ENCODE measurements around the gene MTCH2.
"Not testable (repeated sequence)": the region's sequence is repeated elsewhere in the genome, so short reads cannot be mapped to it uniquely, and the experiment has no call there.

The MTCH2 gene

DNA sequence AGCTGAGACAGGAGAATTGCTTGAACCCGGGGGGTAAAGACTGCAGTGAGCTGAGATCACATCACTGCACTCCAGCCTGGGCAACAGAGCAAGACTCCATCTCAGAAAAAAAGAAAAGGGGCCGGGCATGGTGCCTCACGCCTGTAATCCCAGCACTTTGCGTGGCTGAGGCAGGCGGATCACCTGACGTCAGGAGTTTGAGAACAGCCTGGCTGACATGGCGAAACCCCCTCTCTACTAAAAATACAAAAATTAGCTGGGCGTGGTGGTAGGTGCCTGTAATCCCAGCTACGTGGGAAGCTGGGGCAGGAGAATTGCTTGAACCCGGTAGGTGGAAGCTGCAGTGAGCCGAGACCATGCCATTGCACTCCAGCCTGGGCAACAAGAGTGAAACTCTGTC, 6.0 kb downstream of the MTCH2 start:
- ATAC-seq, DNase-seq: not testable (repeated sequence)

DNA sequence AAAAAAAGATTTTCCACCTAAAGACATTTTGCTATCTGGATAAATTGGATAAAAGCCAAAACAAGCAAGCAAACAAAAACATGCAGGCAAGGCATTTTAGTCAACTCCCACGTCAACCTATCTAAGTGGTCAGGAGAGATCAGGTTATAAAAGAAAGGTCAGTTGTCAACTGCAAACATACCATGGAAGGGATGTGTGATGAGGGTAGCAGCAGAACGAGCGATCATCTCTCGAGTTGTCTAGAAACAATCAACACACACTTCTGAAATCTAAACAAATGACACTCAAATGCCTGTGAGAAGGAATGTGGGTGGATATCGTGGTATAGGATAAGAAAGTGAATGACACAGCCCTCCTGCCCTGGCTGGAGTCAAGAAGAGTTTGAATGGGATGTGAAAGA, 10.9 kb downstream of the MTCH2 start:
- ATAC-seq (no peak), DNase-seq (no peak)

DNA sequence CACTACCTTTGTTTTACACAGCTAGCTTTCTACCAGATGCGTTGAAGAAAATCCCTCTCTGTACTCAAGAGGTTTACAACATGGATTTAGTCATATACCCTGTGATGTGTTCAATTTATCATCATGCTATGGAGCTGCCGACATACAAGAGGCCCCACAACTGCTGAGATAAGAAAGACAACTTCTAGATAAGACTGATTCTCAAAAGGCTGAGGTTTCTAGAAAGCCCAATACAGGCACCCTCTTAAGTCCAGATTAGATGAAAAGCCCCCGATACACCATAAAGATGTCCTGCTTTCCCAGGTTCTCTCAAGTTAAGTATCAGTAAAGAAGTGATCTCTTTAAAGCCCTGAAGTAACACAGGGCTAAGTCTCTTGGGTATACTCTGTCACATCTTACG, 14.3 kb downstream of the MTCH2 start:
- ATAC-seq (no peak), DNase-seq (no peak)

DNA sequence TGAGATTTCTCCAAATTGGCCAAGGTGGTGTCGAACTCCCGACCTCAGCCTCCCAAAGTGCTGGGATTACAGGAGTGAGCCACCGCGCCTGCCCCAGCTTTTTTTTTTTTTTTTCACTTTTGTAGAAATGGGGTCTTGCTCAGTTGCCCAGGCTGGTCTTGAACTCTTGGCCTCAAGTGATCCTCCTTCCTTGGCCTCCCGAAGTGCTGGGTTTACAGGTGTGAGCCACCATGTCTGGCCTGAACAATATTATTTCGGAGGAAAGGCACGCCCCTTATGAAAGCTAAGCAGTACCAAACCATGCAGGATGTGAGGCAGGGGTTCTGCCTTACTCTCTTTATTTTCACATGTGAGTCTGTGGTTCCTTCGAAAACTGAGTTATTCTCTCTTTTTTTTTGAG, 16.1 kb downstream of the MTCH2 start:
- DNase-seq (no peak), ATAC-seq (no peak)

DNA sequence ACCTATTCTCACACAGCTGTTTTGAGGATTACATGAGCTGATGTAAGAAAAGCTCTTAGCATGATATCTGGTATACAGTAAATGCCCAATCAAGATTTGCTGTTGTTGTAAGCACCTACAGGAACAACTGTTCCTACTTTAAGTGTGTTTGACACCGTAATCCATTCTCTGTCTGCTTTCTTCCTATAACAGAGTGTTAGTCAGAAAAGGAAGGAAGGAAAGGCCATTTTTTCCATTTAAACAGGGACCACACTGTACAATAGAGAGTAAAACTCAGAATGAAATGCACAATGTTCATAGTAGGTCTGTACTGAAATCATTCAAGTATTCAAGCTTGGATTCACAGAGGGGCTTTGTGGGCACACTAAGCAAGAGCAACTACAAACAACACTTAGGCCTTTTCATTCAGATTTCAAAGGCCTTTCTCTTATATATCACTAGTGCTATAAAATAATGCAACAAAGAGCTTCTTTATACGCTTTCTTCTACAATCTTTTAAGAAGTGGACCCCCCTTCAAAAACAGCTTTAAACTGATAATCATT, 21.5 kb downstream of the MTCH2 start:
- DNase-seq (no peak), ATAC-seq (no peak)

DNA sequence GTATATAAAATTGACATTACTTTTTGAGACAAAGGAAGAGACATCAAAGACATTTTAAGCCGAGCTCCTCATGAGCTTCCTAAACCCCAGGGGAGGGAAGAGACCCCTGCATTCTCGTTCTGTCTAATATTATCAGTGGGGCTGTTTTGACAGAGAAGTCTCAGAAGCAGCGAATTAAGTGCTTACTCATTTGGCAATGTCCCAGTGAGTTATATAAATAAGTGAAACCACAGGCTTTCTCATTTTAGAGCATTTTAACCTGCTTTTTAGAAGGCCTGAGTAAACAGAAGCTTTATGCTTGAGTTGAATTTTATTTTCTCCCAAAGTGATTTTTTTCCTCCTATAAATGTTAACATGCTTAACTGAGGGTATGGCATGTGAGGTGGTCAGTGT, 24.9 kb downstream of the MTCH2 start:
- no peak for DNase-seq

DNA sequence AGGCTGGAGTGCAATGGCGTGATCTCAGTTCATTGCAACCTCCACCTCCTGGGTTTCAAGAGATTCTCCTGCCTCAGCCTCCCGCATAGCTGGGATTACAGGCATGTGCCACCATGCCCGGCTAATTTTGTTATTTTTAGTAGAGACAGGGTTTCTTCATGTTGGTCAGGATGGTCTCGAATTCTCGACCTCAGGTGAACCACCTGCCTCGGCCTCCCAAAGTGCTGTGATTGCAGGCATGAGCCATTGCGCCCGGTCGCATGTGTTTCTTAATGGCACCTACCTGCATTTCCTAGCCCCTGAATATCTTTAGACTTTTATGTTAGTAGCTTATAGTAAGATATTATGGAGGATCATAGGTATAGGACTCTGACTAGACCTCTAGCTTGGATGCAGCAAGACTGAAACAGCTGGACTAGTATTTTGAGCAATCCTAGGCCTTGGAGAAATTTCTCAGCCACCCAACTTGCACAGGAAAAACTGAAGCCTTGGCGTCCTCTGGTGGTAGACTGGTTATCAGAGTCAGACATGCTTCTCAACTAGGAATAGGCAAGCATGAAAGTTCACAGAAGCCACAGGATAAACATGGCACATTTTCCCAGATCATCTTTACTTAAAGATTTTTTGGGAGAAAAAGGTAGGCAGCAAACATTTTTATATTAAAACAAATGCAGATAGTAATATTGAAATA, 25.5 kb downstream of the MTCH2 start:
- ATAC-seq = no peak
- DNase-seq = no peak

More for the DNA sequence above, 24.9 kb downstream of the MTCH2 start:
- no peak for ATAC-seq

DNA sequence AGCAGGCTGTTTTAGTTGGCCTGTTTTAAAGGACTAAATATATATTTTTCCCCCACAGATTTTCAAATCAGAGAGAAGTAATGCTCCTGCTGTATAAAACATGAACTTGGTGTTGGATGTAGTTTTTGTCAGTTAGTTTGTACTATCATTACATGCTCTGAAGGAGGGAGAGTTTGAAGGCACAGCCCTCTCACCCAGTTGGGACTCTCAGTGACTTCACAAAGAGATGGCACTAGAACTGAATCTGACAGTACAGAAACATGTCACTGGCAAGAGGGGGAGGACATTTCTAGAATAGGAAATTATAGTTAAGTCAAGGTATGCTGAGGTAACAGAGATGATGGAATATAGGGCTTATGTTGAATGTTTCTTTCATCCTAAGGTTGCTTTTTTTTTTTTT, 27.1 kb downstream of the MTCH2 start:
- no peak for DNase-seq
- no peak for ATAC-seq

DNA sequence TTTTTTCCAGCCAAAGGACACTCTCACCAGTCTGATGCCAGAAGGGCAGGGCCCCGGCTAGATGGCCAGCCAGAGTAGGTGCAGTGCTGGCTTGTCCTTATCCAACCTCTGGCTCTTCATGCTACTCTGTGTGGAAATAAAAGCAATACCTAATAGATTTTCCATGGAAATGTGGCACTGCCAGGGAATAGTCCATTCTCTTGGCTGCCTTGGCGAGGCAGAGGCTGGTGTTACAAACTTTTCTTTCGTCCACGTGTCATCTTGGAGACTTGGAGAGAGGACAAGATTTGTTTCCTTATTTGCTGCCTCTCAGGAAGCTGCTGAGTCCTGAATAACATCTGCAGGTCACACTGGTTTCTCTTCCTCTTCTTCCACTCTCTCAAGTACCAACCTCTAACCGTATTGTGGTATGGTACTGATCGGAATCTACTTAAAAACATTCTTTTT, 31.0 kb downstream of the MTCH2 start:
- DNase-seq = no peak
- no peak for ATAC-seq

DNA sequence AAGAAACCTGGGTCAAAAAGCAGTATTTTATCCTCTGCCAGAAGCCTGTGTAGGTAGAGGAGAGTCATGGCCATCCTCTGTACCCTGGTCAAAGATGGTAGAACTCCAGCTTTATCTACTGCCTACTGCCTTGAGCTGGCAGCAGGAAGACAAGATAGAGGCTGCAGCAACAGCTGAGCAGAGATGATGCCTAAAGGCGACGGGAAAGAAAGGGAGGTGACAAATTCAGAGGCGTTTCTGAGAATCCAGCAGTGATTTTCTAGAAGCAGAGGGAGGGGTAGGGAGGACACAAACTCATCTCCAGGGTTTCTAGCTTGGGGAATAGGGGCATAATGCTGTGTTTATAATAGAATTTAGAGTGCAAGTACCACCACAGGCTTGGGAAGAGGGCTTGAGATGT, 32.7 kb downstream of the MTCH2 start:
- no peak for ATAC-seq
- no peak for DNase-seq

DNA sequence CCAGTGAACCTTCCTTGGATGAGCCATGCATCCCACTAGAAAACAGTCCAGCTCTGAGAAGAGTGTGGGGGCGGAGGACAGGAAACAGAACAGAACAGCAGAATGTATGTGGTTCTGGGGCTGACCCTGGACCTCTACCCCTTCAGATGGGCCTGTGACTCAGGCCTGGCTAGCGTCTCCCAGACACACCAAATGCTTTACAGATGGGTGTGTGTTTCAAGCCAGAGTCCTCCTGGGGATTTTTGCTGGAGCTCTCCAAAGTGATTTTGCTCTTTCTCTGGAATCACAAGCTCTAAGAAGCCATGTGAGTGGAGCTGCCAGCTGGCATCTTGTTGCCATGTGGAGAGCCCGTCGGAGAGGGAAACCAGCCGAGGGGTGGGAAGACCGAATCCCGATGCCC, 35.0 kb downstream of the MTCH2 start:
- ATAC-seq (no peak), DNase-seq (no peak)

DNA sequence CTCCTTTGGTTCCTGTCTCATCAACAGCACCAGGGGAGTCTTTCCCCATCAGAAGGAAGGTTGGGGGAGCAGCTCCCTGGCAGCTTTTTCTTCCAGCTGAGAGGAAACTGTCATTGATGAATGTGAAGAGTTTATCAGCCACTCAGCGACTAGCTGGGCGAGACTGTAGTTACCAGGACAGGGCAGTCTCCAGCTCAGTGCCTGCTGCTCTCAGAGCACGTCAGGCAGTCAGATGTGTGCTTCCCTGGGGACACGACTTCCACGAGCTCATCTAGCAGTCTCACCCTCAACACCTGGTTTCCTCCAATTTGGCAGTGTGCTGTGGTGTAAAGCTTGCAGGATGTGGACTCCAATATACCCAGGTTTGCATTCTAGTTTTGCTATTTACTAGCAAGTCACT, 35.6 kb downstream of the MTCH2 start:
- no peak for ATAC-seq
- no peak for DNase-seq

DNA sequence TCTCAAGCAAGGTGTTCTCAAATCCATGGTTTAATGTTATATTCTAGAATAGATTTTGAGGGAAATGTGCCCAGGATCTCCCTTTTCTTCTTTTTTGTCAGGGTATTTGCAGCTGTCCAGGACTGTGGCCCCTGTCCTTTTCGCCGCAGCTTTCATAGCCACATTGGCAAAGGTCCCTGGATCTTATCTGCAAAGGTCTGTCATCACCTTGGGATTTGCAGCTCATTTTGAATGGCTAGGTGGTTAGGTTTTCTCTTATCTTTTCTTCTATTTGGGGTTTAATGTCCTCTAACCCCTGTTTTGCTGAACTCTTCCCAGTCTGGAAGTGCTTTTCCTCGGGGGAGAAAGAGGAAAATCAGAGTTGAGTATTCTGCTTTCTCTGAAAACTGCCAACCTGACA, 36.4 kb downstream of the MTCH2 start:
- ATAC-seq (no peak), DNase-seq (no peak)

DNA sequence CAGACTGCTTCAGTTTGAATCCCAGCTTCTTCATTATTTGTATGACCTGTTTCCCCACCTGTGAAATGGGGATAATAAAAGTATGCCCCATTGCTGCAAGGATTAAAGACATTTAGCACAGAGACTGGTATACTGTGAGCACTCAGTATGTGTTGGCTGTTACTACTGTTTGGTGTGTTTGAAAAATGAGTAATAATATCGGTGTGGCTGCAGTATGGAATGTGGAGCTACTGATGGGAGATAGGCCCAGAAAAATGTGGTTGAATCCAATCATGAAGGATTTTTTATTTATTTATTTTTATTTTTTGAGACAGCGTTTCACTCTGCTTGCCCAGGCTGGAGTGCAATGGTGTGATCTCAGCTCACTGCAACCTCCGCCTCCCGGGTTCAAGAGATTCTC, 39.1 kb downstream of the MTCH2 start:
- ATAC-seq (no peak), DNase-seq (no peak)

DNA sequence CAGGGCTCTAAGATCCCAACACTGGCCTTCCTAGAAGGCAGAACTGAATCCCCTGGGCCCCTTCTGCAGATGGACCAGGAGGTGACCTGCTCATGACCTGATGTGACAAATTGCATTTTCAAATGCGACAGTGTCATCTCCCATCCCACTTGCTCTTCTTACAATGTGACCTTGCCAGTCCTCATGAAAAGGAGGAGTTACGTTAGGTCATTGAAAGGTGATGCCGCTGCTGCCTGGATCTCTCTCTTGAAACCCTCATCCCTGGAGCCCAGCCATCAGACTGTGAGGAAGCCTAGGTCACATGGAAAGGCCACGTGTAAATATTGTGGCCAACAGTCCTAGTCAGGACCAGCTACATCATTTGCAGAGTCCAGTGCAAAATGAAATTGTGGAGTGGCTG, 42.5 kb downstream of the MTCH2 start:
- no peak for ATAC-seq
- DNase-seq = no peak

DNA sequence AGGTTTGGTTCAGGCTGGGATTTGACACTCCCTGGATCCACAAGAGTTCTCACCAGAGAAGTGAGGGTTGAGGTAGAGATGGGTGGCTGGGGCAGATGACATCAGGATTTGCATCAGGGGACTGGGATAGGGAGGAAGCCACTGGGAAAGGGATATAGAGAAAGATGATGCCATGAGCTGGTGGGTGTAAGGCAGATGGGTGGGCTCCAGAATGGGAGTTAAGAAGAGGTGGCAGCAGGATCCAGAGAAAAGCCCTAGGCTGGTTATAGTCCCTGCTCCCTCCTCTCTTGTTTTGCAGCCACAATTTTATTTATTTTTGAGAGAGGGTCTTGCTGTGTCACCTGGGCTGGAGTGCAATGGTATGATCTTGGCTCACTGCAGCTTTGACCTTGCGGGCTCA, 46.4 kb downstream of the MTCH2 start:
- ATAC-seq (no peak), DNase-seq (no peak)

DNA sequence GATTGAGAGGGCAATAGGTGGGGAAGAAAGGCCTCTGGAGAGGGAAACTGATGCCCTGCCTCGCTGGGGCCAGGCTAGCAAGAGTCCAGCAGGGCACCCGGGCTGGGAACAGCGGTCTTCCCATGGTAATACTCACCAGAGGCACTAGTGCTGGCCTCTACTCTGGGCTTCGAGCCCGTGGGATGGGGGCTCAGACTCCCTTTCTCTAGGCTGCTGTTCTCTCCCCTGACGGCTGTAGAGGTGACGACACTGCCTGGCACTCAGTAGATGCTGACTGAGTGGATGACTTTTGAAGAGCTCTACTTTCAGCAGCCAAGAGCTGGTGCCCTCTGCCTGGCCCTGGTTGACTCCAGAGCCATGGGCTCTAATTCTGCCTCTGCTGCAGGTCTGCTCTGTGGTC, 47.3 kb downstream of the MTCH2 start:
- ATAC-seq = no peak
- no peak for DNase-seq

DNA sequence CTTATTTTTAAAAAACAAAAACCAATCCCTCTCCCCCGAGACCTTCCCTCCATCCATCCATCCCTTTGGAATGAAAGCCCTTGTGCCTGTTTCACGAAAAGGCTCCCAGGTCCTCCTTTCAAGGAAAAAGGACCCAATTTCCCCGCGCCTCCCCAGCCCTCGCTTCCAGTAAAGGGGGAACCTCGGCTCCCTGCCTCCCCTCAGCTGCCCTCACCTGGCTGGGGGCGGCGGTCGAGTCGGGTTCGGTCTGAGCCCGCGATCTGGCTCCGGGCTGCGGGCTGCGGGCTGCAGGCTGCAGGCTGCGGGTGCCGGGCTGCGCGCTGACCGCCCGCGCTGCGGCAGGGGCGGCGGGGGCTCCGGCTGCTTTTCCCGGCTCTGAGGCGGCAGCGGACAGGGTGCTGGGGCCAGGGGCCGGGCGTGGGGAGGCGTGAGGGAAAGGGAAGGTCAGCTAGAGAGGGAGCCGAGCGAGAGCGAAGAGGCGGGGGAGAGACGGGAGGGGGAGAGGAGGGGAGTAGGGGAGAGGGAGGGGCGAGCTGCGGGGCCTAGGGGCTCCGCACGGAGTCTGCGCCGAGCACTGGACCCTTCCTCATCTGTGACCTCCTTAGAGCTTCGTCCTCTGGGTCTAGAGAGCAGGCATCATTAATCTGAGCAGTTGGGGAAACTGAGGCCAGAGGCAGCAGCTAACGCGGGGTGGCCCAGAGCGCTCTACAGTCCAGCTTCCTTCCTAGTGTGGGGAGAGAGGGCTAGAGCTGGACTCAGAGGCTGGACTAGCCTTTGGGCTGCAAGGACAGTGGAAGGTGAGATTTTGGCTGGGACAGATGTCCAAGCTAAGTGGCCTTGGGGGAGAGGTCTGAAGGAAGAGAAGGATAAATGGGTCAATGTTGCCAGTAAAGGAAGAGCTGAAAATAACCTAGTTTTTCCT, 48.2 kb downstream of the MTCH2 start, which contains the start of gene C1QTNF4:
TSS of gene C1QTNF4 (minus strand) at position 478 of the 922 bp plus-strand sequence. CDS start 3,601 bp downstream, outside the sequence.
- no peak for ATAC-seq
- no peak for DNase-seq

DNA sequence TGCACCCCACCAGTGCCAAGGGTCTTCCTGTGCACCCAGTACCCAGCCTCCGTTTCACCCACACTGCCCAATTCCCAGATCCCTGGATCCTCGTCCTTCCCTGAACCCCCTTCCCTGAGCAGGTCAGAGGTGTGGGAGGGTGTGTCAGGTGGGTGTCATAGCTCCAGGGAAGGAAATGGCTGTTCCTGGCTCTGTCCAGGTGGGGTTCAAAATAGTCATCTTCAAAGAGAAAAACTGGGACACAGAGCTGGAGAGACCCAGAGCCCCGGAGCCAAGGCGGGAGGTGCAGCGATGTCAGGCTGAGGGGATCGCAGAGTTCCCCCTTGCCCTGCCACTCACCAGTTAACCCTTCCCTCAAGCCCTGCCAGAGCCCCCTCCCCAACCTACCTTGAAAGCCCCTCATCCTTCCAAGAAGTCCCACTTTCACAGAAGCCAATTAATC, 48.8 kb downstream of the MTCH2 start:
- DNase-seq (no peak), ATAC-seq (no peak)

DNA sequence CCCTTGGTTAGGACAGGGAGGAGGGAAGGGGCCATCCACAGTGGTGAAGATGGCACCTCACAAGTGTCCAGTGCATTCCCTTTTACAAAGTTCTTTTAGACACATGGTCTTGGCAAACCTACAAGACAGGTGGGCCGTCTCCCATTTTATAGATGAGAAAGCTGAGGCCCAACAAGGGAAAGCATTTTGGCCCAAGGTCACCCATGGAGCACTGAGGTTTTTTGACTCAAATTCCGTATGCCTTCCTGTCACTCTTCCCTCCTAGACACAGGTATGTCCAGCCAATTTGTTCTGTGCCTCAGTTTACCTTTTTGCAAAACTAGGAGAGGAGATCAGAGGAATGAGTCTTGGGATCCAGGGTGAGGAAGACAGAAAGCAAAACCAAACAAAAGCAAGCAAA, 49.4 kb downstream of the MTCH2 start:
- no peak for ATAC-seq
- no peak for DNase-seq

DNA sequence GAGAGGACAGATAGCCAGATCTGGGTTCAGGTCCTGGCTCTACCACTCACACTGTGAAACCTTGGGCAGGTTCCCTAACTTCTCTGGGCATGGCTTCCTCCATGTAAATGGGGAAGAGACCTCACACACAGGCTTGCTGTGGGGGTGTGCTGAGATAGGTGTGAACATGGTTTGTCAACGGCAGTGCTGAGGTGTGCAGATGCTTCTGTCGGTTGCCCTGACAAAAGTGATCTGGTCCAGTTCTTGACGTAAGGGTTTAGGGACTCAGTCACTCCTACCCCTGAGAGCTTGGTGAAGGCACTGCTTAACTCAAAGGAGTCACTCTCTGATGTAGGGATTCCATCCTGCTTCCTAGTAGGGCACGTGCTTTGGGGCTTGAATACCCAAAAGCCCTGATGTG, 50.1 kb downstream of the MTCH2 start:
- ATAC-seq = no peak
- no peak for DNase-seq

DNA sequence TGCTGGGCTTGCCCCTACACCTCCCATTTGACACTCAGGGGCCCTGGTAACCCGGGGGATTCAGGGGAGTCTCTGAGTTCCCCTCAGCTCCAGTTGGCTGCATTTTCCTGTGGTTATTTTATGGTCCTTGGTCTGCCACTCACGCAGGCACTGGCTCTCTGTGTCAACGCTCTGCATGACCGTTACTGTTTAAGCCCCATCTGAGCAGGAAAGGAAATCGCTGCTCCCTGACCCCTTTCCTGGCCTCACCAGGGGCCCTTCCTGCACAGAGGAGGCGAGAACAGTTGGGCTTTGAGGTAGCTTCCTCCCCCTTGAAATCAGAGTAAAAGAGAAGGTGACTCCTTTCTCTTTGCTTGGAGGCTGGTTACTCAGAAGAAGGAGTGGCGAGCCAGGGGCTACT, 50.6 kb downstream of the MTCH2 start:
- DNase-seq (no peak), ATAC-seq (no peak)
